ENCODE data around the gene DDX42.

Gene DDX42

GRCh38 chr17:63816123-63816522, 42.2 kb downstream of the DDX42 start:
- no peak overlapping the region for H3K4me3 ChIP-seq (ENCODE audit: low read depth, low read length)
- TF ChIP-seq CTCF (IDR thresholded peaks at IDR 0.05; ENCODE audit: insufficient read depth, low read depth, low read length, missing control alignments) = no peak
- DNase-seq (ENCODE audit: low read depth) = no peak

GRCh38 chr17:63816669-63817068, 42.7 kb downstream of the DDX42 start:
- no peak for TF ChIP-seq CTCF (IDR thresholded peaks at IDR 0.05; ENCODE audit: insufficient read depth, low read depth, low read length, missing control alignments)
- no peak overlapping the region for H3K4me3 ChIP-seq (ENCODE audit: low read depth, low read length)
- no peak for DNase-seq (ENCODE audit: low read depth)

- DNase-seq (ENCODE audit: low read depth) = no peak
- no peak for TF ChIP-seq CTCF (IDR thresholded peaks at IDR 0.05; ENCODE audit: insufficient read depth, low read depth, low read length, missing control alignments)
- H3K4me3 ChIP-seq (ENCODE audit: low read depth, low read length) = no peak overlapping the region
Observed at GRCh38 chr17:63817736-63818385, 43.9 kb downstream of the DDX42 start.

GRCh38 chr17:63819131-63819530, 45.2 kb downstream of the DDX42 start:
- no peak for DNase-seq (ENCODE audit: low read depth)
- H3K4me3 ChIP-seq (ENCODE audit: low read depth, low read length) = no peak overlapping the region
- TF ChIP-seq CTCF (IDR thresholded peaks at IDR 0.05; ENCODE audit: insufficient read depth, low read depth, low read length, missing control alignments) = no peak

- H3K4me3 ChIP-seq (ENCODE audit: low read depth, low read length) = no peak overlapping the region
- DNase-seq (ENCODE audit: low read depth) = no peak
- TF ChIP-seq CTCF (IDR thresholded peaks at IDR 0.05; ENCODE audit: insufficient read depth, low read depth, low read length, missing control alignments) = no peak
Observed at GRCh38 chr17:63819585-63820537, 45.9 kb downstream of the DDX42 start.

- no peak overlapping the region for H3K4me3 ChIP-seq (ENCODE audit: low read depth, low read length)
- DNase-seq (ENCODE audit: low read depth) = no peak
- TF ChIP-seq CTCF (IDR thresholded peaks at IDR 0.05; ENCODE audit: insufficient read depth, low read depth, low read length, missing control alignments) = no peak
Observed at GRCh38 chr17:63820963-63821561, 47.1 kb downstream of the DDX42 start.

Data from GM12865 (cell line).